ENCODE data around the gene LZTFL1. TPM values are rescaled to one million over a fixed set of nuclear protein-coding genes. Genes with fewer than 3 reads are reported as not detected.

LZTFL1 gene
- total RNA-seq, 2 donors from 2014 or later: 12.5 to 14.5 TPM

DNA sequence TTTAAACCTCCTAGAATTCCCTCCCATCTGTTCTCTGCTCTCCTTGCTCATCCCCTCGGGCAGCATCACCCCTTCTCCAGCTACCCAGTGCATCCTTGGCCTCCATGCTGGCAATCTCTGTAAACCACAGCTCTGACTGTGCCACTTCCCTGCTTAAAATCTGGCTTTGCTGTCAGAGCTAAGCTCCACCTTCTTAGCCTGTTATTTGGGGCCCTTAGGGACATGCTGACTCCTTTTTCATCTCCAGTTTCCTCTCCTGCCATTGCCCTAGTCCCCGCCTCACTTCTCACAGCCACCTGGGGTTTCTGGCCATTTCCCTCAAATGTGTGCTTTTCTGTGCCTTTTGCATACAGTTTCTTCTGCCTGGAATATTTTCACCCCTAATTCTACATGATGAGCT is 51.3 kb downstream of the LZTFL1 start:
- no peak for ATAC-seq
- no peaks in the 10 kb centered on the region for H3K36me3 ChIP-seq (replicated peaks in 1 of 2; ENCODE audit: insufficient read depth in 1 of 2, low read depth in 2 of 2)
- H3K27ac ChIP-seq: no peak overlapping the region
- no peaks in the 10 kb centered on the region for H3K27me3 ChIP-seq
- H3K4me3 ChIP-seq: no peak overlapping the region
- intact Hi-C loops (cut with DNase I): no loop called here
- DNase-seq: no peak
- 59 to 61% methylated on average over 2 of the region's 2 CpGs for WGBS, 2 donors
- H3K4me1 ChIP-seq: peaks cover 24% of the 10 kb centered on the region
- H3K9me3 ChIP-seq: no peaks in the 10 kb centered on the region
- TF ChIP-seq, protein P1, sequence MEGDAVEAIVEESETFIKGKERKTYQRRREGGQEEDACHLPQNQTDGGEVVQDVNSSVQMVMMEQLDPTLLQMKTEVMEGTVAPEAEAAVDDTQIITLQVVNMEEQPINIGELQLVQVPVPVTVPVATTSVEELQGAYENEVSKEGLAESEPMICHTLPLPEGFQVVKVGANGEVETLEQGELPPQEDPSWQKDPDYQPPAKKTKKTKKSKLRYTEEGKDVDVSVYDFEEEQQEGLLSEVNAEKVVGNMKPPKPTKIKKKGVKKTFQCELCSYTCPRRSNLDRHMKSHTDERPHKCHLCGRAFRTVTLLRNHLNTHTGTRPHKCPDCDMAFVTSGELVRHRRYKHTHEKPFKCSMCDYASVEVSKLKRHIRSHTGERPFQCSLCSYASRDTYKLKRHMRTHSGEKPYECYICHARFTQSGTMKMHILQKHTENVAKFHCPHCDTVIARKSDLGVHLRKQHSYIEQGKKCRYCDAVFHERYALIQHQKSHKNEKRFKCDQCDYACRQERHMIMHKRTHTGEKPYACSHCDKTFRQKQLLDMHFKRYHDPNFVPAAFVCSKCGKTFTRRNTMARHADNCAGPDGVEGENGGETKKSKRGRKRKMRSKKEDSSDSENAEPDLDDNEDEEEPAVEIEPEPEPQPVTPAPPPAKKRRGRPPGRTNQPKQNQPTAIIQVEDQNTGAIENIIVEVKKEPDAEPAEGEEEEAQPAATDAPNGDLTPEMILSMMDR (IDR thresholded peaks at IDR 0.05): no peak
- TF ChIP-seq POLR2A (IDR thresholded peaks at IDR 0.05): no peak

DNA sequence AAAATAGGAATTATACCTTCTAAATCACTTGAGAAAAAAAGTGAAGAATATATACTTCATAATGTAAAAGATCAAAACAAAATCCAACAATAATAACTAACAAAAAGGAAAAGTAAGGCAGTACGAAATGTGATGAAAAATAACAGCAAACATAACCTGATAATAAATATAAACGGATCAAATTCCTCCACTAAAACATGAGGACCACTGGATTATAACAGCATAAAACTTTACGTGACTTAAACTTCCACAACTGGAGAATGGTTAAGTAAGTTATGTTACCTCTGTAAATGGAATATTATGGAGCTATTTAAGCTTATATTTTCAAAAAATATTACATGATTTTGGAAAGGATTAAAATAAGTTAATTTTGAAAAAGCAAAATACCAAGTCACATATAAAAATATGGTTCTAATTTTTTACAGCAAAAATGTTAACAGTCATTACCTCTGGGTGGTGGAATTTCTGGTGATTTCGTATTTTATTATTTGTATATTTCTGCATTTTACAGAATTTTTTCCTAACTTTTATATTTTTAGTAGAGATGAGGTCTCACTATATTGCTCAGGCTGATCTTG is 52.6 kb downstream of the LZTFL1 start:
- DNase-seq (no peak), ATAC-seq (no peak)
- H3K27ac ChIP-seq: no peak overlapping the region
- H3K27me3 ChIP-seq: no peaks in the 10 kb centered on the region
- no peak overlapping the region for H3K4me3 ChIP-seq
- WGBS, 2 donors: 65 to 70% methylated on average over 4 of the region's 4 CpGs
- peaks cover 20% of the 10 kb centered on the region for H3K4me1 ChIP-seq
- H3K9me3 ChIP-seq: no peaks in the 10 kb centered on the region
- TF ChIP-seq, protein P1 (IDR thresholded peaks at IDR 0.05): no peak
- no peak for TF ChIP-seq POLR2A (IDR thresholded peaks at IDR 0.05)
- intact Hi-C loops (cut with DNase I): no loop called here
- no peaks in the 10 kb centered on the region for H3K36me3 ChIP-seq (replicated peaks in 1 of 2; ENCODE audit: insufficient read depth in 1 of 2, low read depth in 2 of 2)

DNA sequence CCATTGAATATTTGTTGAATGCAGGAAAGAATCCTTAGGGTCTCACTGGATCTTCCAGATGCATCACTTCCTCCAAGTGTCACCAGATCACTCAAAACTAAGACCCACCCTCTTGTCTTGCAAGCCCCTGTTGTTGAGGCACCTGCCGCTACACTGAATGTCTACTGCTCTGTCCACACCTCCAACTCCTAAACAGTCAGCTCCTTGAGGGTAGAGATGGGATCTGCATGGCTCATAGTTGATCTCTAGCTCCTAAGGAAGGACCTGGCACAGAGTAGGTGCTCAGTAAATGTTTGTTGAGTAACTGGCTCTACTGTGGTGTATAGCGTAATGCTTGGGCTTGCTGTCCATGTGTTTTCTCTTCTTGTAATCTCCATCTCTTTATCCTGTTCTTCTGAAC is 54.4 kb downstream of the LZTFL1 start:
- DNase-seq: no peak

DNA sequence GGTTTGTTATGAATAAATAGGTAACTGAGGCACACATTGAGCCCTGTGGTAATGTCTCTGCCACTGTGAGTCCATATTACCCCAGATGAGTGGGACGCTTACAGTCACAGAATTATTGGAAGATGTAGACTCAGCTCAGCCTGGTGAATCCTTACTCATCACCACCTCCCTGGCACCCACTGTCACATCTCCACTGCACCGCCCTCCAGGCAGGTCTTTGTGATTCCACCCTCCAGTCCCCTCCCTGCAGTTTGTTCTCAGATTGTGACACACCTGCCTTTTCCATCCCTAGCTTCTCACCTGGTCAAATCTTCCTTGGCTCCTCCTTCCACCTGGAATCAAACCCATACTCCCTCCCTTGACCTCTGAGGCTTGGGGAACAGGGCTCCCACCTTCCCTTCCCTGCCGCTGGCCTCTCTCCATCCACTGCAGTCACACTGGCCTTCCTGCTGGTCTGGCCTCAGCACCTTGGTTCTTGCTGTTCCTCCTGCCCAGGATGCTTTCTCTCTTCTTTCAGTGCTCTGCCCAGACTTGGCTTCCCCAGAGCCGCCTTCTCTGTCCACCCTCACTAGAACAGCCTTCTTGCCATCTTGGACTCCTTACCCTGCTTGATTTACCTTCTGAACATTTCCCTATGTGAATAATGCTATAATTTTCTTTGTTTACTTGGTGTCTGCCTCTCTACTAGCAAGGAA is 55.0 kb downstream of the LZTFL1 start:
- WGBS, 2 donors: 62 to 80% methylated on average over 4 of the region's 4 CpGs
- no peak overlapping the region for H3K4me3 ChIP-seq
- no peak for TF ChIP-seq POLR2A (IDR thresholded peaks at IDR 0.05)

More for the DNA sequence above, 54.4 kb downstream of the LZTFL1 start:
- ATAC-seq: no peak
- WGBS, 2 donors: 82 to 85% methylated on average over 2 of the region's 2 CpGs
- H3K9me3 ChIP-seq: no peaks in the 10 kb centered on the region
- H3K27me3 ChIP-seq: no peaks in the 10 kb centered on the region
- no peak overlapping the region for H3K27ac ChIP-seq
- no peak overlapping the region for H3K4me3 ChIP-seq
- TF ChIP-seq POLR2A (IDR thresholded peaks at IDR 0.05): no peak
- TF ChIP-seq, protein P1 (IDR thresholded peaks at IDR 0.05): no peak
- intact Hi-C loops (cut with DNase I): no loop called here
- no peaks in the 10 kb centered on the region for H3K36me3 ChIP-seq (replicated peaks in 1 of 2; ENCODE audit: insufficient read depth in 1 of 2, low read depth in 2 of 2)
- peaks cover 16% of the 10 kb centered on the region for H3K4me1 ChIP-seq

DNA sequence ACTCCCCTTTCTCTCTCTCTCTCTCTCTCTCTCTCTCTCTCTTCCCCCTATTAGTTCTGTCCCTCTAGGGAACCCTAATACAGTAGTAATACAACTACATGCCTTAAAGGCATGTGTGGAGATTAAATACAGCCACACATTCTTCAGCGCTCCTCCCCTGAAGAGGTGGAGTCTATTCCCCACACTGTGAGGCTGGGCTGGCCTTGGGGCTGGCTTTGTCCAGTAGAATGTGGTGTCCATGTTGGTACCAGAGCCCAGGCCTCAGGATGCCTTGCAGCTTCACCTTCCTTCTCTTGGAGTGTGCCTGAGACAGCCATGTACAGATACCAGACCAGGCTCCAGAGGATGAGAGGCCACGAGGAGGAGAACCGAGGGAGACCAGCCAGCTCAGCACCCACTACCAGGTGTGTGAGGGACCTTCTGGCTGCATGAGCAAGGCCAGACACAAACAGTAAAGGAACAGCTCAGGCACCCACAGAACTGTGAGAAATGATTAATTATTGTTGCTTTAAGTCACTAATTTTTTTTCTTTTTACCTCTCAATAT is 56.2 kb downstream of the LZTFL1 start:
- ATAC-seq (no peak), DNase-seq (no peak)
- intact Hi-C loops (cut with DNase I): no loop called here
- no peaks in the 10 kb centered on the region for H3K27me3 ChIP-seq
- no peak overlapping the region for H3K27ac ChIP-seq
- H3K36me3 ChIP-seq (replicated peaks in 1 of 2; ENCODE audit: insufficient read depth in 1 of 2, low read depth in 2 of 2): no peaks in the 10 kb centered on the region
- H3K9me3 ChIP-seq: no peaks in the 10 kb centered on the region
- 68 to 79% methylated on average over 3 of the region's 3 CpGs for WGBS, 2 donors
- TF ChIP-seq, protein P1 (IDR thresholded peaks at IDR 0.05): no peak
- TF ChIP-seq POLR2A (IDR thresholded peaks at IDR 0.05): no peak
- H3K4me3 ChIP-seq: no peak overlapping the region
- H3K4me1 ChIP-seq: peaks cover 4% of the 10 kb centered on the region

More for the DNA sequence above, 55.0 kb downstream of the LZTFL1 start:
- H3K27ac ChIP-seq: no peak overlapping the region
- no peak for ATAC-seq
- no peaks in the 10 kb centered on the region for H3K27me3 ChIP-seq
- intact Hi-C loops (cut with DNase I): no loop called here
- peaks cover 10% of the 10 kb centered on the region for H3K4me1 ChIP-seq
- no peaks in the 10 kb centered on the region for H3K9me3 ChIP-seq
- no peak for DNase-seq
- no peaks in the 10 kb centered on the region for H3K36me3 ChIP-seq (replicated peaks in 1 of 2; ENCODE audit: insufficient read depth in 1 of 2, low read depth in 2 of 2)

All from body of pancreas (tissue), 4 donors.